ENCODE results near the gene KCNIP4. TPM values are rescaled to one million over a fixed set of nuclear protein-coding genes. Genes with fewer than 3 reads are reported as not detected.
"Not testable (repeated sequence)": the region's sequence is repeated elsewhere in the genome, so short reads cannot be mapped to it uniquely, and the experiment has no call there.

The KCNIP4 gene
- total RNA-seq, 1 donor from 2014 or later, result not detected

GRCh38 chr4:21366312-21366711 is 582.3 kb downstream of the KCNIP4 start:
- Mint-ChIP-seq H3K4me1 (ENCODE audit: low read depth) (no peaks in the 10 kb centered on the region), H3K27ac (ENCODE audit: unreplicated experiment) (no peak overlapping the region), H3K36me3 (ENCODE audit: low read depth) (no peaks in the 10 kb centered on the region), H3K9me3 (ENCODE audit: low read depth) (peaks cover 2% of the 10 kb centered on the region), H3K4me3 (ENCODE audit: unreplicated experiment) (no peak overlapping the region), H3K27me3 (ENCODE audit: low read depth) (no peaks in the 10 kb centered on the region)
- DNase-seq (ENCODE audit: low spot score), result no peak
- TF ChIP-seq, protein P1, sequence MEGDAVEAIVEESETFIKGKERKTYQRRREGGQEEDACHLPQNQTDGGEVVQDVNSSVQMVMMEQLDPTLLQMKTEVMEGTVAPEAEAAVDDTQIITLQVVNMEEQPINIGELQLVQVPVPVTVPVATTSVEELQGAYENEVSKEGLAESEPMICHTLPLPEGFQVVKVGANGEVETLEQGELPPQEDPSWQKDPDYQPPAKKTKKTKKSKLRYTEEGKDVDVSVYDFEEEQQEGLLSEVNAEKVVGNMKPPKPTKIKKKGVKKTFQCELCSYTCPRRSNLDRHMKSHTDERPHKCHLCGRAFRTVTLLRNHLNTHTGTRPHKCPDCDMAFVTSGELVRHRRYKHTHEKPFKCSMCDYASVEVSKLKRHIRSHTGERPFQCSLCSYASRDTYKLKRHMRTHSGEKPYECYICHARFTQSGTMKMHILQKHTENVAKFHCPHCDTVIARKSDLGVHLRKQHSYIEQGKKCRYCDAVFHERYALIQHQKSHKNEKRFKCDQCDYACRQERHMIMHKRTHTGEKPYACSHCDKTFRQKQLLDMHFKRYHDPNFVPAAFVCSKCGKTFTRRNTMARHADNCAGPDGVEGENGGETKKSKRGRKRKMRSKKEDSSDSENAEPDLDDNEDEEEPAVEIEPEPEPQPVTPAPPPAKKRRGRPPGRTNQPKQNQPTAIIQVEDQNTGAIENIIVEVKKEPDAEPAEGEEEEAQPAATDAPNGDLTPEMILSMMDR (IDR thresholded peaks at IDR 0.05), result no peak

DNA sequence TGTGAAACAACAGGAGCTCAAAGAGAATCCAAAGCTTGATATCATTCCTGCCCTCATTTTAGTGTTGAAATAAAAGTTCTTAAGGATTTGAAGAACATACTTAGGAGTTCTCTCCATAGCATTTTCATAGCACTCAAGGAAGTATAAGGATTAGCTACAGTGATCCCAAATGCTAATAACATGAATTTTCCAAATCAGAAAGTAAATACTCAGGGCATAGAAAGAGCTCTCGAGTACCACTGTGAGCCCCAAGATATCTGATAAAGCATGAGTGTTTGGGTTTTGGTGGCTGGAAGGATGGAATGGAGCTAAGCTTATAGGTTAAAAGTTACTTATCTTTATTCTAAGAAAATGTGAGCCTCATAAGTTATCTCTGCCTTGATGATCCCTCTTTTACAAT is 584.9 kb downstream of the KCNIP4 start:
- DNase-seq (ENCODE audit: low spot score), result no peak
- no peak overlapping the region for H3K27ac Mint-ChIP-seq (ENCODE audit: unreplicated experiment)
- H3K4me3 Mint-ChIP-seq (ENCODE audit: unreplicated experiment), result no peak overlapping the region
- H3K27me3 Mint-ChIP-seq (ENCODE audit: low read depth), result no peaks in the 10 kb centered on the region
- H3K36me3 Mint-ChIP-seq (ENCODE audit: low read depth), result no peaks in the 10 kb centered on the region
- H3K4me1 Mint-ChIP-seq (ENCODE audit: low read depth), result no peaks in the 10 kb centered on the region
- TF ChIP-seq, protein P1 (IDR thresholded peaks at IDR 0.05), result no peak
- H3K9me3 Mint-ChIP-seq (ENCODE audit: low read depth), result peaks cover 2% of the 10 kb centered on the region

- H3K4me1 Mint-ChIP-seq (ENCODE audit: low read depth); H3K27me3 Mint-ChIP-seq (ENCODE audit: low read depth); H3K27ac Mint-ChIP-seq (ENCODE audit: unreplicated experiment); H3K4me3 Mint-ChIP-seq (ENCODE audit: unreplicated experiment); DNase-seq (ENCODE audit: low spot score); H3K36me3 Mint-ChIP-seq (ENCODE audit: low read depth): not testable (repeated sequence)
- H3K9me3 Mint-ChIP-seq (ENCODE audit: low read depth), result peaks cover 37% of the 10 kb centered on the region
Measured at GRCh38 chr4:21352354-21352753, 596.2 kb downstream of the KCNIP4 start.

DNA sequence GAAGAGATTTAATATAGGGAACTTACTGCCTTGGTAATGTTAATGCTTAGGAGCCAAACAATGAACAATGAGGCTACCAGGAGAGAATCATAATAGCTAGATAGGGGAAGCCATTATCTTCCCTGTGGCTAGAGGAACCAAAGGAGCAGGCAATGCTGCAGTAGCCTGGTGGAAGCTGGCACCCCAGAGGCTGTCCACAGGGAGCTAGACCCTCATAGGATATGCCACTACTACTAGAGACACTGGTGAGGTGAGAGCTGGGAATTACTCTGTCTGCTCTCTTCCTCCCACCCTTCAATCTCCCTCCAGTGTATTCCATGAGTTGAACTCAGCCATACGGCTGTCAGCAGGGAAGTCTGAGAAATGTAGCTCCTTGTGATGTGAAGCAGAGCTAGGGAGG is 601.4 kb downstream of the KCNIP4 start:
- peaks cover 15% of the 10 kb centered on the region for H3K9me3 Mint-ChIP-seq (ENCODE audit: low read depth)
- no peak for DNase-seq (ENCODE audit: low spot score)
- TF ChIP-seq, protein P1 (IDR thresholded peaks at IDR 0.05), result no peak
- no peaks in the 10 kb centered on the region for H3K4me1 Mint-ChIP-seq (ENCODE audit: low read depth)
- no peak overlapping the region for H3K4me3 Mint-ChIP-seq (ENCODE audit: unreplicated experiment)
- H3K27ac Mint-ChIP-seq (ENCODE audit: unreplicated experiment), result no peak overlapping the region
- no peaks in the 10 kb centered on the region for H3K36me3 Mint-ChIP-seq (ENCODE audit: low read depth)
- H3K27me3 Mint-ChIP-seq (ENCODE audit: low read depth), result no peaks in the 10 kb centered on the region

DNA sequence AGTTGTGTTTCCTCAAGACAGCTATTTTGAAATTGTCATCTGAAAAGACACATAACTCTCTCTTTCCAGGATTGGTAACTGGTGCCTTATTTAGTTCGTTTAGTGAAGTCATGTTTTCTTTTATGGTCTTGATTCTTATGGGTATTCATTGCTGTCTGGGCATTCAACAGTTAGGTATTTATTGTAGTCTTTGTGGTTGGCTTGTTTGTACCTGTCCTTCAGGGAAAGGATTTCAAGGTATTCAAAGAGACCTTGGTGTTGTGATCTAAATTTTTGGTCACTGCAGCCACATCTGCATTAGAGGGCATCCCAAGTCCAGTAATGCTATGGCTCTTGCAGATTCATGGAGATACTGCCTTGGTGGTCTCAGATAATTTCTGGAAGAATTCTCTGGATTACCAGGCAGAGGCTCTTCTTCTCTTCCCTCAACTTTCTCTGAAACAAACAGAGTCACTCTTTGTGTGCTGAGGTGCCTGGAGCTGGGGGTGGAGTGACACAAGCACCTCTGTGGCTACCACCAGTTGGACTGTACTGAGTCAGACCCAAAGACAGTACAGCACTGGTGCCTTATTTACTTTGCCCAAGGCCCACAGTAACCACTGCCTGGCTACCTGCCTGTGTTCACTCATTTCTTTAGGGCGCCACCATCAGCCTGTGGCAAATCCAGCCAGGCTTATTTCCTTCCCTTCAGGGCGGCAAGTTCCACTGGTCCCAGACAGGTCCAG is 620.4 kb downstream of the KCNIP4 start:
- no peak for DNase-seq (ENCODE audit: low spot score)
- TF ChIP-seq, protein P1 (IDR thresholded peaks at IDR 0.05), result no peak
- Mint-ChIP-seq H3K36me3 (ENCODE audit: low read depth) (no peaks in the 10 kb centered on the region), H3K4me3 (ENCODE audit: unreplicated experiment) (no peak overlapping the region), H3K27ac (ENCODE audit: unreplicated experiment) (no peak overlapping the region), H3K9me3 (ENCODE audit: low read depth) (peaks cover 36% of the 10 kb centered on the region), H3K4me1 (ENCODE audit: low read depth) (no peaks in the 10 kb centered on the region), H3K27me3 (ENCODE audit: low read depth) (no peaks in the 10 kb centered on the region)

GRCh38 chr4:21320034-21320433 is 628.5 kb downstream of the KCNIP4 start:
- Mint-ChIP-seq H3K36me3 (ENCODE audit: low read depth) (no peaks in the 10 kb centered on the region), H3K27me3 (ENCODE audit: low read depth) (no peaks in the 10 kb centered on the region), H3K4me3 (ENCODE audit: unreplicated experiment) (no peak overlapping the region), H3K9me3 (ENCODE audit: low read depth) (peaks cover 26% of the 10 kb centered on the region), H3K27ac (ENCODE audit: unreplicated experiment) (no peak overlapping the region), H3K4me1 (ENCODE audit: low read depth) (no peaks in the 10 kb centered on the region)
- DNase-seq (ENCODE audit: low spot score), result no peak
- TF ChIP-seq, protein P1 (IDR thresholded peaks at IDR 0.05), result no peak
